Activated T-helper 2 cell treated with anti-CD3 and anti-CD28 coated beads, Interferon-gamma antibody, Interleukin-2, Interleukin-4, amounts not matched to agents 10 μg/mL and 5 μg/mL and 100 μg/mL, durations not matched to agents 14 hours and 24 hours and 36 hours (primary cell): Measurements from ENCODE around the gene TTC1. TPM values are rescaled to one million over a fixed set of nuclear protein-coding genes. Genes with fewer than 3 reads are reported as not detected.
"Not testable (repeated sequence)": the region's sequence is repeated elsewhere in the genome, so short reads cannot be mapped to it uniquely, and the experiment has no call there.

ENCODE experiments used
- DNase-seq: peaks from one replicate; pipeline ENCODE4 v3.0.0; 2021; ENCODE audit warnings: low spot score
- H3K27ac Mint-ChIP-seq: one replicate; pipeline ENCODE4 v1.8.0; 2021; ENCODE audit warnings: mixed read lengths
- H3K27me3 Mint-ChIP-seq: one replicate; pipeline ENCODE4 v1.8.0; 2021; ENCODE audit warnings: low read depth, mixed read lengths
- H3K36me3 Mint-ChIP-seq: one replicate; pipeline ENCODE4 v1.8.0; 2021; ENCODE audit warnings: low read depth, mixed read lengths
- H3K4me1 Mint-ChIP-seq: one replicate; pipeline ENCODE4 v1.8.0; 2021; ENCODE audit warnings: low read depth, mixed read lengths
- H3K4me3 Mint-ChIP-seq: one replicate; pipeline ENCODE4 v1.8.0; 2021; ENCODE audit warnings: low read depth, mild to moderate bottlenecking, moderate library complexity, mixed read lengths
- H3K9me3 Mint-ChIP-seq: one replicate; pipeline ENCODE4 v1.8.0; 2021; ENCODE audit warnings: mixed read lengths
- intact Hi-C: fragments of 100-400 bp; cut with micrococcal nuclease; formaldehyde crosslinking; loops from one replicate; pipeline ENCODE4 v1.15.1; 2023
- total RNA-seq: library from RNA; stranded (reverse); gene quantifications from 2 replicates; pipeline ENCODE4 v1.2.3, GENCODE V29; 2022

Gene TTC1
- total RNA-seq, 1 donor from 2014 or later = 64.0 TPM

DNA sequence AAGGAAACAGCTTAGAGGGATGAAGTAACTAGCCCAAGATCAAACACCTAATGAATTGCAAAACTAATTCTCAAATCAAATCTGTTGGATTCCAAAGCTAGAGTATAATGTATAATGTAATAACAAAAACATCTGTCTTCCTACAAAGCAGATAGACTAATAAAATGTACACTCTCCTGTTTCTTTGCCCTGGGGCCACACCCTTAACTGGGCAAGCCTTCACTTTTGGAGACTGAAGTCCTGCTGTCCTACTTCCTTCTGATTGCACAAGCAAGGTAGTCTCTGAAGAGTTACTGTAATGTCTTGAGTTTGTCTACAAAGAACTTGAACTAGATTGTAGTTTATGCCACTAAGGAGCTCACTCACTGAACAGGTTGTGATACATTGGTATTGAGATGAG is 2.5 kb downstream of the TTC1 start:
- DNase-seq = no peak
- Mint-ChIP-seq H3K27ac (no peak overlapping the region), H3K9me3 (no peaks in the 10 kb centered on the region), H3K27me3 (no peaks in the 10 kb centered on the region), H3K36me3 (peaks cover 33% of the 10 kb centered on the region), H3K4me1 (peaks cover 19% of the 10 kb centered on the region), H3K4me3 (peak overlapping the region; percentile 40)
- intact Hi-C loops = loop anchor here (10.0 kb wide), 1 partner anchor 523 kb away; no protein-coding TSS in a partner anchor

DNA sequence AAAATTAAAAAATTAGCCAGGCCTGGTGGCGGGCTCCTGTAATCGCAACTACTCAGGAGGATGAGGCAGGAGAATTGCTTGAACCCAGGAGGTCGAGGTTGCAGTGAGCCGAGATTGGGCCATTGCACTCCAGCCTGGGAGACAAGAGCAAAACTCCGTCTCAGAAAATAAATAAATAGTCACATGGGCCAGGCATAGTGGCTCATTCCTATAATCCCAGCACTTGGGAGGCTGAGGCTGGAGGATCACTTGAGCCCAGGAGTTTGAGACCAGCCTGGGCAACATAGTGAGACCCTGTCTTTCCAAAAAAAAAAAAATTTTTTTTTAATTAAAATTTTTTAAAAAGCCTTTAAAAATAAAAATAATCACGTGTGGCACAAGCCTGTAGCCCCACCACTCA is 5.3 kb downstream of the TTC1 start:
- not testable (repeated sequence) for H3K27me3 Mint-ChIP-seq, H3K27ac Mint-ChIP-seq, H3K9me3 Mint-ChIP-seq, H3K4me3 Mint-ChIP-seq, DNase-seq
- Mint-ChIP-seq H3K36me3 (peaks cover 41% of the 10 kb centered on the region), H3K4me1 (peaks cover 20% of the 10 kb centered on the region)
- intact Hi-C loops = loop anchor here (10.0 kb wide), 1 partner anchor 521 kb away; no protein-coding TSS in a partner anchor

DNA sequence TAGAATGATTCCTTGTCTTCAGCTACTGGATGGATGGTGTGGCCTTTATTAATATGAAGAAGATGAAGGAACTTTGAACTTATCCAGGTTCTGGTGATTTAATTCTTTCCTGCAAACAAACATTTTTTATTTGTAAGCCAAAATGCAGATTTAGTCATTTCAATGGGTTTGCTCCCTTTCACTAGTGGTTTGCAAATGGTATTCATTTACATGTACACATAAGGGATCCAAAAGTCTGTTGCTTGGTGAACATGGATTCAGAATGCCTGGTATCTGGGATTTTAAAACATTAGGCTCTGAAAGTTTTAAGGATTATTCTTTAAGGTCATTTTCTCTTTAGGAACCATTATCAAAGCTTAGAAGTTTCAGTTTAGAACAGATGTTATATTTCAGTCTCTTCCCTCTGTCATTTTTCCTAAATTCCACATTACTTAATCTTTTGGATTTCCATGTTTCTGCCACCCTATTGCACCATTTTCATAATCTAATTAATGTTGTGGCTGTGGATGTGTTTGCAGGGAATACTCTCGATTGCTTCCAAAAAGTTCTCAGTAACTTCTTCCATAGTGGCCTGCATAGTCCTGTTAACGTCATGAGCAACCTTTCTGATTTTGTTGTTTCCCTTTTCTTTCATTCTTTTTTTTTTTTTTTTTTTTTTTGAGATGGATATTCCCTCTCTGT is 10.1 kb downstream of the TTC1 start:
- Mint-ChIP-seq H3K9me3 (no peaks in the 10 kb centered on the region), H3K36me3 (peaks cover 21% of the 10 kb centered on the region), H3K4me1 (peaks cover 15% of the 10 kb centered on the region), H3K27me3 (no peaks in the 10 kb centered on the region), H3K4me3 (no peak overlapping the region), H3K27ac (no peak overlapping the region)
- intact Hi-C loops = loop anchor here (10.0 kb wide), 1 partner anchor 516 kb away; no protein-coding TSS in a partner anchor
- DNase-seq = no peak

DNA sequence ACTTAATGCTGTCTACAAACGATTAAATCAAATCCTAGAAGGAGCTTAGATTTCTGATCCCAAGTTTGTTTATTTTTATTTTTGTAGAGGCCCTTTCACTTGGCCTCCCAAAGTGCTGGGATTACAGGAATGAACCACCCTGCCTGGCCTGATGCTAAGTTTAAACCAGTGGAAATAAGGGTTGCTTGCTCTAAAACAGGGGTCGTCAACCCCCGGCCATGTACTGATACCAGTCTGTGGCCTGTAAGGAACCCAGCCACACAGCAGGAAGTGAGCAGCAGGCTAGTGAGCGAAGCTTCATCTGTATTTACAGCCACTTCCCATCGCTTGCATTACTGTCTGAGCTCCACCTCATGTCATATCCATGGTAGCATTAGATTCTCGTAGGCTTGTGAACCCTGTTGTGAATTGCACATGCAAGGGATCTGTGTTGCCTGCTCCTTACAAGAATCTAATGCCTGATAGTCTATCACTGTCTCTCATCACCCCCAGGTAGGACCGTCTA is 11.4 kb downstream of the TTC1 start:
- Mint-ChIP-seq H3K4me1 (peaks cover 15% of the 10 kb centered on the region), H3K27ac (no peak overlapping the region), H3K4me3 (no peak overlapping the region), H3K36me3 (peaks cover 25% of the 10 kb centered on the region), H3K27me3 (no peaks in the 10 kb centered on the region), H3K9me3 (no peaks in the 10 kb centered on the region)
- intact Hi-C loops = loop anchor here (2.0 kb wide), 1 partner anchor 178 kb away; no protein-coding TSS in a partner anchor
- no peak for DNase-seq

- no peaks in the 10 kb centered on the region for H3K27me3 Mint-ChIP-seq
- H3K27ac Mint-ChIP-seq = no peak overlapping the region
- H3K4me1 Mint-ChIP-seq = peaks cover 15% of the 10 kb centered on the region
- H3K36me3 Mint-ChIP-seq = peaks cover 29% of the 10 kb centered on the region
- no peaks in the 10 kb centered on the region for H3K9me3 Mint-ChIP-seq
- H3K4me3 Mint-ChIP-seq = no peak overlapping the region
- no peak for DNase-seq
- intact Hi-C loops = loop anchor here (1.0 to 2.0 kb wide), 2 partner anchors 178 to 324 kb away; no protein-coding TSS in a partner anchor
Observed at GRCh38 chr5:160020964-160021363, 12.0 kb downstream of the TTC1 start.

DNA sequence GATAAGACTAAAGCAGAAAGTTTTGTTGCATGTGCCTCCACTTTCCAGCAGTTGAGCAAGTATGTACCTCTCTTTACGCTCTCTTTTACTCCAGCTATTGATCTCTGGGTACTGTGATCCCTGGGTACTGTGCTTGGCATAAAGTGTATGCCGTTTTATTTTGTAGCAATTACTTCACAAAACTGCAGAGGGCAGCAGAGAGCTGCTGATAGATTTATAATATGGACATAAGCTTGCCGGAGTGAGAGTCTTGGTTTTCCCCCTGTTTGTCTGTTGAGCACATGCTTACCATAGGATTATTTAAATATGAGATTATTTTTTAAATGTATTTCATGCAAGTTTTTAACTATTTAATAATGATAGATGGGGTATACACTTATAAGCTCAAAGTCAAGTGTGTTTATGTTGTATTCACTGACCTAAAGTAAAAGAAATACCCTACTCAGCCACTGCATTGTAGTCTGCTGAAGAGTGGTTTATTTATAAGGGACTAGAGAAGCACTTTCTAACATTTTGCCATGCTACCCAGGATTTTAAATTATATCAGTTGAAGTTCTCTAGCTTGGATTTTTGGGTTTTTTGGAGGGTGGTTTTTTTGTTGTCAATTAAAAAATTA is 13.0 kb downstream of the TTC1 start:
- peak; percentile 36 for DNase-seq
- Mint-ChIP-seq H3K4me1 (peaks cover 17% of the 10 kb centered on the region), H3K27ac (no peak overlapping the region), H3K36me3 (peaks cover 38% of the 10 kb centered on the region), H3K9me3 (no peaks in the 10 kb centered on the region), H3K4me3 (no peak overlapping the region), H3K27me3 (no peaks in the 10 kb centered on the region)
- intact Hi-C loops = loop anchor here (1.0 to 2.0 kb wide), 2 partner anchors 177 to 323 kb away; no protein-coding TSS in a partner anchor

DNA sequence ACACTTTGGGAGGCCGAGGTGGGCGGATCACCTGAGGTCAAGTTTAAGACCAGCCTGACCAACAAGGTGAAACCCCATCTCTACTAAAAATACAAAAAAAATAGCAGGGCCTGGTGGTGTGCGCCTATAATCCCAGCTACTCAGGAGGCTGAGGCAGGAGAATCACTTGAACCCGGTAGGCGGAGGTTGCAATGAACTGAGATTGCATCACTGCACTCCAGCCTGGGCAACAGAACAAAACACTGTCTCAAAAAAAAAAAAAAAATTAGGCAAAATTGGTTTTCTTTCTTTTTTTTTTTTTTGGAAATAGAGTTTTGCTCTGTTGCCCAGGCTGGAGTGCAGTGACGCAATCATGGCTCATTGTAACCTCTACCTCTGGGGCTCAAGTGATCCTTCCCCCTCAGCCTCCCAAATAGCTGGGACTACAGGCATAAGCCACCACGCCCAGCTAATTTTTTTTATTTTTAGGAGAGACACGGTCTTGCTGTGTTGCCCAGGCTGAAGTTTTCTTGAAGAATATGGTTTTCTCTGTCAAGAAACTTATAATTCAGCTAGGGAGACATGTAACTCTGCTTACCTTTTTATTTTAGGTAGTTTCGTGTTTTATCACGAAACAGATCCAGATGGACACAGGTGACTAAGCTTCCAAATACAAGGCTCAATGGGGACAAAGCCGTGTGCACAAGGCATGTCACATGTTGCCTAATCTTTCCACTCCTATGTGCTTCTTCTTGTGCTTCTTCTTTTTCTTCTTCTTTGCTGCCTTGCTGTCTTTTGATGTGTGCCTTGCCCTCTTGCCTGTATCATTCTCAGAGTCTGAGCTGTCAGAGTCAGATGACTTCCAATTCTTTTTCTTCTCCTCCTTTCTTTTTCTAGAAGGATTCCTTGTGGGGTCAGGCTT is 14.3 kb downstream of the TTC1 start:
- H3K36me3 Mint-ChIP-seq = peaks cover 47% of the 10 kb centered on the region
- H3K4me3 Mint-ChIP-seq = no peak overlapping the region
- H3K27me3 Mint-ChIP-seq = no peaks in the 10 kb centered on the region
- H3K4me1 Mint-ChIP-seq = peaks cover 22% of the 10 kb centered on the region
- H3K27ac Mint-ChIP-seq = no peak overlapping the region
- intact Hi-C loops = no loop called here
- no peak for DNase-seq
- H3K9me3 Mint-ChIP-seq = no peaks in the 10 kb centered on the region

- peaks cover 24% of the 10 kb centered on the region for H3K4me1 Mint-ChIP-seq
- no peak for DNase-seq
- no peaks in the 10 kb centered on the region for H3K9me3 Mint-ChIP-seq
- intact Hi-C loops = no loop called here
- no peak overlapping the region for H3K27ac Mint-ChIP-seq
- H3K36me3 Mint-ChIP-seq = peaks cover 47% of the 10 kb centered on the region
- H3K4me3 Mint-ChIP-seq = no peak overlapping the region
- no peaks in the 10 kb centered on the region for H3K27me3 Mint-ChIP-seq
Observed at GRCh38 chr5:160023908-160024630, 15.1 kb downstream of the TTC1 start.

DNA sequence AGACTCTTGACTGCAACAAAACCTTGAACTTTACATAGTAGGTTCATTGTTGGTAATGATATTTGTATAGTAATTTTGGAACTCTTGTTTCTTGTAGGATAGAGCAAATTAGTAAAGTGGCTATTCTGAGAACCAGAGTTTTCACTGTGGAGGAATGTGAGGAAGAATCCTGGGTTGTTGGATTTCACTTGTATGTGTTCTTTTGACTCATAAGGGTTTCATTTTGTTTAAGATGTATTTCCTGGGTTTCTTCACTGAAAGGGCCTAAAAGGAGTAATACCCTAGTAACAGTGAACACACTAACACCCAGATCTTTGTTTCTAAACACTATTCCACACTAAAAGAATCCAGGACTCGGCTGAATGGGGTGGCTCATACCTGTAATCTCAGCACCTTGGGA is 20.1 kb downstream of the TTC1 start:
- no peak for DNase-seq
- Mint-ChIP-seq H3K36me3 (peaks cover 63% of the 10 kb centered on the region), H3K4me1 (peaks cover 13% of the 10 kb centered on the region), H3K9me3 (no peaks in the 10 kb centered on the region), H3K4me3 (no peak overlapping the region), H3K27ac (no peak overlapping the region), H3K27me3 (no peaks in the 10 kb centered on the region)
- intact Hi-C loops = no loop called here

GRCh38 chr5:160029540-160030139 is 20.7 kb downstream of the TTC1 start:
- no peak overlapping the region for H3K27ac Mint-ChIP-seq
- intact Hi-C loops = no loop called here
- peaks cover 15% of the 10 kb centered on the region for H3K4me1 Mint-ChIP-seq
- peaks cover 62% of the 10 kb centered on the region for H3K36me3 Mint-ChIP-seq
- H3K4me3 Mint-ChIP-seq = no peak overlapping the region
- DNase-seq = no peak
- H3K27me3 Mint-ChIP-seq = no peaks in the 10 kb centered on the region
- H3K9me3 Mint-ChIP-seq = no peaks in the 10 kb centered on the region

GRCh38 chr5:160030631-160031377 is 21.9 kb downstream of the TTC1 start:
- Mint-ChIP-seq H3K9me3 (no peaks in the 10 kb centered on the region), H3K27ac (no peak overlapping the region), H3K36me3 (peaks cover 64% of the 10 kb centered on the region), H3K4me3 (no peak overlapping the region), H3K4me1 (peaks cover 23% of the 10 kb centered on the region), H3K27me3 (no peaks in the 10 kb centered on the region)
- no peak for DNase-seq
- intact Hi-C loops = no loop called here
